Testis (tissue), 3 donors: ENCODE results near the gene EDC3. TPM values are rescaled to one million over a fixed set of nuclear protein-coding genes. Genes with fewer than 3 reads are reported as not detected.

ENCODE experiments used
- DNase-seq: peaks from one replicate; pipeline ENCODE4 v3.0.0-alpha.2; 2019
- H3K27ac ChIP-seq, 2 donors: fragments of 200-600 bp; sonication (generic); one replicate each; pipeline ENCODE4 v1.5.1; 2019
- H3K27me3 ChIP-seq: fragments of 200-600 bp; sonication (generic); one replicate; pipeline ENCODE4 v1.5.1; 2019
- H3K36me3 ChIP-seq: fragments of 200-600 bp; sonication (generic); one replicate; pipeline ENCODE4 v1.5.1; 2017; ENCODE audit warnings: low read depth; ENCODE audit errors: missing control alignments
- H3K4me1 ChIP-seq: fragments of 200-600 bp; sonication (generic); one replicate; pipeline ENCODE4 v1.5.1; 2019
- H3K4me3 ChIP-seq, 2 donors: fragments of 200-600 bp; sonication (generic); one replicate each; pipeline ENCODE4 v1.5.1; 2017 to 2019
- H3K9me3 ChIP-seq: fragments of 200-600 bp; sonication (generic); one replicate; pipeline ENCODE4 v1.5.1; 2017
- CTCF ChIP-seq, 3 experiments: fragments of 450-650 bp in 2 of 3; fragments of 200-600 bp in 1 of 3; sonication (generic) in 1 of 3; IDR thresholded peaks; one replicate each; pipeline ENCODE4 v1.5.1; 2016 to 2019; ENCODE audit warnings: antibody characterized with exemption in 3 of 3, mild to moderate bottlenecking in 2 of 3, moderate library complexity in 1 of 3
- POLR2A ChIP-seq: fragments of 450-650 bp; IDR thresholded peaks from one replicate; pipeline ENCODE4 v1.6.1; 2017; ENCODE audit warnings: antibody characterized with exemption, mild to moderate bottlenecking, moderate library complexity
- WGBS, 2 donors: methylation state at CpG; one replicate each; pipeline ENCODE4 v1.1.5; 2018; 5-methylcytosine and 5-hydroxymethylcytosine counted together
- intact Hi-C: fragments of 100-400 bp; cut with DNase I; formaldehyde crosslinking; loops from one replicate; pipeline ENCODE4 v1.15.1; 2023; ENCODE audit warnings: low total_unique reads
- polyA plus RNA-seq: library from polyadenylated mRNA; stranded (reverse); fragments of 350-450 nt; fragmentation: Illumina TruSeq; extraction: RNeasy Lipid Tissue Mini Kit (QIAGEN cat#74804); gene quantifications from one replicate; pipeline ENCODE4 v1.2.3, GENCODE V29; 2014; ENCODE audit warnings: low read depth, low replicate concordance; ENCODE audit not compliant: insufficient read depth
- total RNA-seq, 2 donors: library from RNA; depleted of rRNA; stranded (reverse); fragments of >200 nt; gene quantifications; one replicate each; pipeline ENCODE4 v1.2.3, GENCODE V29; 2016

The EDC3 gene
- total and polyA plus RNA-seq, 3 donors from 2014 or later = 53.8 to 96.0 (median 56.5) TPM

GRCh38 chr15:74723187-74723586 lies 27.4 kb upstream of the EDC3 start:
- intact Hi-C loops = no loop called here
- H3K36me3 ChIP-seq = no peaks in the 10 kb centered on the region
- no peak for TF ChIP-seq POLR2A
- no peak for TF ChIP-seq CTCF (IDR thresholded peaks at IDR 0.05)

GRCh38 chr15:74722591-74722990 lies 26.8 kb upstream of the EDC3 start:
- WGBS, 2 donors = 60 to 84% methylated on average over 1 to 12 of the region's 13 CpGs
- Histone ChIP-seq H3K27ac (no peak overlapping the region), H3K36me3 (no peaks in the 10 kb centered on the region), H3K4me1 (peaks cover 12% of the 10 kb centered on the region), H3K9me3 (no peaks in the 10 kb centered on the region), H3K27me3 (no peaks in the 10 kb centered on the region), H3K4me3 (no peak overlapping the region)
- intact Hi-C loops = no loop called here
- TF ChIP-seq POLR2A (no peak), CTCF (IDR thresholded peaks at IDR 0.05) (no peak)
- no peak for DNase-seq

More at GRCh38 chr15:74723187-74723586, 27.4 kb upstream of the EDC3 start:
- H3K4me1 ChIP-seq = peaks cover 12% of the 10 kb centered on the region
- no peak overlapping the region for H3K4me3 ChIP-seq
- DNase-seq = no peak
- no peaks in the 10 kb centered on the region for H3K27me3 ChIP-seq
- no peak overlapping the region for H3K27ac ChIP-seq
- H3K9me3 ChIP-seq = no peaks in the 10 kb centered on the region
- WGBS, 2 donors = 62 to 79% methylated on average over 1 of the region's 1 CpG

GRCh38 chr15:74716651-74717050 lies 20.8 kb upstream of the EDC3 start:
- H3K36me3 ChIP-seq = no peaks in the 10 kb centered on the region
- H3K9me3 ChIP-seq = no peaks in the 10 kb centered on the region
- no peak for DNase-seq
- 82 to 87% methylated on average over 5 of the region's 5 CpGs for WGBS, 2 donors
- no peak overlapping the region for H3K4me3 ChIP-seq
- H3K27ac ChIP-seq = no peak overlapping the region
- intact Hi-C loops = no loop called here
- no peaks in the 10 kb centered on the region for H3K4me1 ChIP-seq
- H3K27me3 ChIP-seq = no peaks in the 10 kb centered on the region
- TF ChIP-seq POLR2A = no peak
- no peak for TF ChIP-seq CTCF (IDR thresholded peaks at IDR 0.05)

GRCh38 chr15:74712311-74712710 lies 16.5 kb upstream of the EDC3 start:
- WGBS, 2 donors = 78 to 81% methylated on average over 3 of the region's 3 CpGs
- Histone ChIP-seq H3K27ac (no peak overlapping the region), H3K27me3 (no peaks in the 10 kb centered on the region), H3K9me3 (no peaks in the 10 kb centered on the region), H3K4me1 (no peaks in the 10 kb centered on the region), H3K4me3 (no peak overlapping the region), H3K36me3 (no peaks in the 10 kb centered on the region)
- intact Hi-C loops = no loop called here
- TF ChIP-seq POLR2A = no peak
- TF ChIP-seq CTCF (IDR thresholded peaks at IDR 0.05) = no peak
- no peak for DNase-seq

GRCh38 chr15:74710319-74711094 lies 14.7 kb upstream of the EDC3 start:
- Histone ChIP-seq H3K9me3 (no peaks in the 10 kb centered on the region), H3K4me1 (no peaks in the 10 kb centered on the region), H3K27me3 (no peaks in the 10 kb centered on the region), H3K4me3 (no peak overlapping the region), H3K36me3 (no peaks in the 10 kb centered on the region), H3K27ac (no peak overlapping the region)
- intact Hi-C loops = no loop called here
- DNase-seq = no peak
- TF ChIP-seq CTCF (IDR thresholded peaks at IDR 0.05) (no peak), POLR2A (no peak)
- 56 to 70% methylated on average over 2 to 3 of the region's 3 CpGs for WGBS, 2 donors
